ENCODE data around the gene MSANTD1. TPM values are rescaled to one million over a fixed set of nuclear protein-coding genes. Genes with fewer than 3 reads are reported as not detected.

MSANTD1 gene
- total and polyA plus RNA-seq, 2 donors (not counting 1 experiment from before 2014, with no cell fraction given) = 0.78 to 5.5 TPM

- H3K4me2 ChIP-seq (replicated peaks; ENCODE audit: low read depth, low read length, poor library complexity, severe bottlenecking) = no peak overlapping the region
- H3K4me1 ChIP-seq (ENCODE audit: control insufficient read depth in 2 of 2, insufficient read depth in 2 of 2, low read length in 2 of 2) = no peaks in the 10 kb centered on the region
- DNase-seq (no peak), ATAC-seq (ENCODE audit: low read depth) (no peak)
- no peak overlapping the region for H2AFZ ChIP-seq (ENCODE audit: insufficient read depth, low read depth, low read length, poor library complexity, severe bottlenecking)
- no peak overlapping the region for H3K27ac Mint-ChIP-seq
- CTCF ChIA-PET = no interaction called here
- no peak overlapping the region for H3K9ac ChIP-seq (ENCODE audit: low read length)
- no peak overlapping the region for H3K4me3 Mint-ChIP-seq
- no peaks in the 10 kb centered on the region for H3K27me3 ChIP-seq (replicated peaks in 1 of 4; ENCODE audit: control extremely low read depth in 1 of 4, control insufficient read depth in 3 of 4, insufficient read depth in 4 of 4, low read length in 3 of 4)
- H3K4me3 ChIP-seq (ENCODE audit: control extremely low read depth in 1 of 5, extremely low read depth in 1 of 5, insufficient read depth in 1 of 5, low read depth in 2 of 5, low read length in 4 of 5) = no peak overlapping the region
- no peaks in the 10 kb centered on the region for H4K20me1 ChIP-seq (ENCODE audit: control insufficient read depth, insufficient read depth, low read length, poor library complexity, severe bottlenecking)
- no peaks in the 10 kb centered on the region for H3K9me3 Mint-ChIP-seq (ENCODE audit: insufficient read depth)
- H3K27me3 Mint-ChIP-seq = no peaks in the 10 kb centered on the region
- POLR2A ChIA-PET = interaction anchor here (0.5 kb wide), 1 partner anchor 169 kb away, joined by 9 read pairs; the partner anchor contains the start of genes HTT and HTT-AS
- H3K79me2 ChIP-seq (ENCODE audit: control insufficient read depth, insufficient read depth, low read length) = no peaks in the 10 kb centered on the region
- H3K4me1 Mint-ChIP-seq = peaks cover 1% of the 10 kb centered on the region
- no peaks in the 10 kb centered on the region for H3K9me3 ChIP-seq (ENCODE audit: control extremely low read depth in 1 of 3, control insufficient read depth in 2 of 3, insufficient read depth in 1 of 3, low read length in 2 of 3)
- intact Hi-C loops (cut with micrococcal nuclease) = no loop called here
- H3K36me3 ChIP-seq (replicated peaks in 1 of 2; ENCODE audit: control extremely low read depth in 1 of 2, control insufficient read depth in 1 of 2, extremely low read depth in 1 of 2, insufficient read depth in 2 of 2, low read length in 1 of 2) = peaks cover 0 to 31% of the 10 kb centered on the region in 2 experiments
- H3K27ac ChIP-seq (ENCODE audit: low read length in 2 of 2) = no peak overlapping the region
- TF ChIP-seq EZH2 (IDR thresholded peaks at IDR 0.05; ENCODE audit: borderline replicate concordance, insufficient read depth, low read depth, low read length, poor library complexity, severe bottlenecking) = no peak
- no peak for TF ChIP-seq CTCF (IDR thresholded peaks at IDR 0.05)
- 93% methylated on average over 17 of the region's 23 CpGs for WGBS (ENCODE audit: insufficient coverage)
Measured at GRCh38 chr4:3243136-3243780, 5.7 kb upstream of the MSANTD1 start.

GRCh38 chr4:3244002-3244401 lies 5.0 kb upstream of the MSANTD1 start:
- Mint-ChIP-seq H3K27ac (no peak overlapping the region), H3K9me3 (ENCODE audit: insufficient read depth) (no peaks in the 10 kb centered on the region), H3K27me3 (no peaks in the 10 kb centered on the region), H3K4me3 (no peak overlapping the region), H3K4me1 (peaks cover 1% of the 10 kb centered on the region)
- Histone ChIP-seq H3K36me3 (replicated peaks in 1 of 2; ENCODE audit: control extremely low read depth in 1 of 2, control insufficient read depth in 1 of 2, extremely low read depth in 1 of 2, insufficient read depth in 2 of 2, low read length in 1 of 2) (peaks cover 0 to 27% of the 10 kb centered on the region in 2 experiments), H3K4me3 (ENCODE audit: control extremely low read depth in 1 of 5, extremely low read depth in 1 of 5, insufficient read depth in 1 of 5, low read depth in 2 of 5, low read length in 4 of 5) (no peak overlapping the region), H3K4me2 (replicated peaks; ENCODE audit: low read depth, low read length, poor library complexity, severe bottlenecking) (no peak overlapping the region), H2AFZ (ENCODE audit: insufficient read depth, low read depth, low read length, poor library complexity, severe bottlenecking) (no peak overlapping the region), H3K9ac (ENCODE audit: low read length) (no peak overlapping the region), H3K79me2 (ENCODE audit: control insufficient read depth, insufficient read depth, low read length) (no peaks in the 10 kb centered on the region), H3K9me3 (ENCODE audit: control extremely low read depth in 1 of 3, control insufficient read depth in 2 of 3, insufficient read depth in 1 of 3, low read length in 2 of 3) (no peaks in the 10 kb centered on the region), H3K27ac (ENCODE audit: low read length in 2 of 2) (no peak overlapping the region), H4K20me1 (ENCODE audit: control insufficient read depth, insufficient read depth, low read length, poor library complexity, severe bottlenecking) (no peaks in the 10 kb centered on the region), H3K27me3 (replicated peaks in 1 of 4; ENCODE audit: control extremely low read depth in 1 of 4, control insufficient read depth in 3 of 4, insufficient read depth in 4 of 4, low read length in 3 of 4) (no peaks in the 10 kb centered on the region), H3K4me1 (ENCODE audit: control insufficient read depth in 2 of 2, insufficient read depth in 2 of 2, low read length in 2 of 2) (no peaks in the 10 kb centered on the region)
- ATAC-seq (ENCODE audit: low read depth) (no peak), DNase-seq (no peak)
- ChIA-PET CTCF (no interaction called here), POLR2A (no interaction called here)
- 0% methylated on average over 1 of the region's 1 CpG for WGBS (ENCODE audit: insufficient coverage)
- intact Hi-C loops (cut with micrococcal nuclease) = no loop called here
- TF ChIP-seq CTCF (IDR thresholded peaks at IDR 0.05) = no peak
- no peak for TF ChIP-seq EZH2 (IDR thresholded peaks at IDR 0.05; ENCODE audit: borderline replicate concordance, insufficient read depth, low read depth, low read length, poor library complexity, severe bottlenecking)

All from B cell (primary cell).